Stimulated activated naive CD8-positive, alpha-beta T cell treated with anti-CD3 and anti-CD28 coated beads, Interleukin-15, amount 100 ng/mL, for 72 hours (primary cell): ENCODE results near the gene RNU6-1.
A peak's percentile ranks its signal among the peaks of the same experiment; 100 is the strongest.

ENCODE experiments used
- ATAC-seq: fragments of 150-1000 bp; cut with Tn5 transposase; 2 replicates; pipeline ENCODE4 v1.10.0; 2021; ENCODE audit warnings: mild to moderate bottlenecking, moderate library complexity
- DNase-seq, 2 donors: peaks; one replicate each; pipeline ENCODE4 v3.0.0; 2021 to 2022
- H3K27ac Mint-ChIP-seq, 2 donors: one replicate each; pipeline ENCODE4 v1.8.0; 2022; ENCODE audit warnings: mild to moderate bottlenecking in 2 of 2, mixed read lengths in 2 of 2, moderate library complexity in 2 of 2
- H3K27me3 Mint-ChIP-seq: one replicate; pipeline ENCODE4 v1.8.0; 2022; ENCODE audit warnings: mixed read lengths
- H3K4me1 Mint-ChIP-seq: one replicate; pipeline ENCODE4 v1.8.0; 2022; ENCODE audit warnings: mild to moderate bottlenecking, mixed read lengths
- H3K4me3 Mint-ChIP-seq, 2 donors: one replicate each; pipeline ENCODE4 v1.8.0; 2022; ENCODE audit warnings: mild to moderate bottlenecking in 2 of 2, mixed read lengths in 2 of 2, moderate library complexity in 1 of 2
- H3K9me3 Mint-ChIP-seq, 2 donors: one replicate each; pipeline ENCODE4 v1.8.0; 2022; ENCODE audit warnings: mixed read lengths in 2 of 2

The RNU6-1 gene

DNA sequence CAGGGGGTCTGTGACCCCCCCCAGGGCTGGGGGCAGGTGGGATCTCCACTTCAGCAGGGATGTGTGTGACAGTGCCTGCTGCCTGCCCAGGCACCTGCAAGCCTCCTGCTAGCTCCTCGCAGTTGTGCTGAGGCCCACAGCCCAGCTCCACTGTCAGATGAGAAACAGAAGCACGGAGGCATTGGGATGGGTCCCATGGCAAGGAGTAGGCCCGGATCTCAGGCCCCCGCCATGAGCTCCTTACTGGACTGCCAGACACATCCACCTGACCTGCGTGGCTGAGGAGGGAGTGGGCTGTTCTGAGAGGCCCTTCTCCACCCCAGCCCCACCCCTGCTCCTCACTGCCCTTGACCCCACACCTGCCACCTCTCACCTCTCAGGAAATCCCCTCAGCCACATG, 32.7 kb downstream of the RNU6-1 start:
- H3K27me3 Mint-ChIP-seq = no peaks in the 10 kb centered on the region
- H3K4me1 Mint-ChIP-seq = peaks cover 11% of the 10 kb centered on the region
- ATAC-seq (no peak), DNase-seq (no peak)
- H3K27ac Mint-ChIP-seq = peak overlapping the region in 1 of 2 donors; percentile 3
- no peak overlapping the region for H3K4me3 Mint-ChIP-seq
- no peaks in the 10 kb centered on the region for H3K9me3 Mint-ChIP-seq

DNA sequence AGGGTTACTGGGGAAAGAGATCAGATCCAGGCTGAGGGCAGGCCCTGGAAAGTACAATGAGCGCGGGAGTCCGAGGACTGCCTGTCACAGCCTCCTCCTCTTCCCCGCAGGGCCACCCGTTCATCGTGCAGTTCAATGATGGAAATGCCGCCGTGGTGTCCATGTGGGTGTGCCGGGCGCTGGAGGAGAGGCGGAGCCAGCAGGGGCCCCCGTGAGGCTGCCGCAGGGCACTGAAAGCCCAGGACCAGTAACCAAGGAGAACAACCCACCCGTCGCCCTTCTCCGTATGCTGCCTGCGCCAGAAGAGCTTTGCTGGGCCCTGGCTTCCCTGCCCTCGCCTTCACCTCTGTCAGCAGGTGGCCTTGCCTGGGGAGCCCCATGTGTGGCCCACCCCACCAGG, 33.3 kb downstream of the RNU6-1 start:
- no peak for ATAC-seq
- no peaks in the 10 kb centered on the region for H3K27me3 Mint-ChIP-seq
- no peak for DNase-seq
- no peaks in the 10 kb centered on the region for H3K9me3 Mint-ChIP-seq
- peaks cover 7% of the 10 kb centered on the region for H3K4me1 Mint-ChIP-seq
- H3K27ac Mint-ChIP-seq = peak overlapping the region in 1 of 2 donors; percentile 42
- no peak overlapping the region for H3K4me3 Mint-ChIP-seq

DNA sequence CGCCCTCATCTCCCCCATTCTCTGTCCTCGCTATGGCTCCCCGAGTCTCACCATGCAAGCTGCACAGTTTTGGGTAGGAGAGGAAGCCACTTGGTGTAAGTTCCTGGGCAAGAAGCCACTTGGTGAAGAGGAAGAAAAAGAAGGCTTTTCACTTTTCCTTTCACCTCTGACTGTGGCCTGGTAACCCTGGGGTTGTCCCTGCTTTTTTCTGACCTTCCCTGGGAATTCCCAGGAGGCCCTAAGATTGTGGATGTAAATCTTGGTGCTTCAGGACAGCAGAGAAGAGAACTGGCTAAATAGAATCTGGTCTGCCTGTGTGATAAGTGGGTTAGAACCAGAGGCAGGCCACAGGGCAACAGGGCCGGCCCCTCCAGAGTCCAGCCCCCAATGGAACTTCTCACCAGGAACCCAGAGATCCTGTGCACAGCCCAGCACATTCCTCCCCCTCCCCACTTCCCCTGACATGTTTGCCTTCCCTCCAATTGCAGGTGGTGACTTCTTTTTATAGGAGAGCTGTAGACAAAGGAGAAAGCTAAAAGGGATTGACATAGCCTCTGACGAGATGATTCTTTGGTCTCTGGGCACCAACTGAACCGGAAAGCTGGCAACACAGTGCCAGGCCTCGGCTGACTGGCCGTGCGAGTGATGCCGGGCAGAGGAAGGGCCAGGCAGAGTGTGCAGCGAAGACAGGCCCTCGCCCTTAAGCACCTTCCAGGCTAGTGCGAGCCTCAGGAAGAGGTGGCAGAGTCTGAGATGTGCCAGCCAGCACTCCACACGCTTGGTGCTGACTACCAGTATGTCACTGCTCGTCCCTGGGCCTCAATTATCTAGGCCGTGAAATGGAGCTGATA, 34.0 kb downstream of the RNU6-1 start:
- DNase-seq (no peak), ATAC-seq (no peak)
- Mint-ChIP-seq H3K27me3 (no peaks in the 10 kb centered on the region), H3K9me3 (no peaks in the 10 kb centered on the region), H3K4me3 (no peak overlapping the region), H3K4me1 (peaks cover 7% of the 10 kb centered on the region), H3K27ac (no peak overlapping the region)

DNA sequence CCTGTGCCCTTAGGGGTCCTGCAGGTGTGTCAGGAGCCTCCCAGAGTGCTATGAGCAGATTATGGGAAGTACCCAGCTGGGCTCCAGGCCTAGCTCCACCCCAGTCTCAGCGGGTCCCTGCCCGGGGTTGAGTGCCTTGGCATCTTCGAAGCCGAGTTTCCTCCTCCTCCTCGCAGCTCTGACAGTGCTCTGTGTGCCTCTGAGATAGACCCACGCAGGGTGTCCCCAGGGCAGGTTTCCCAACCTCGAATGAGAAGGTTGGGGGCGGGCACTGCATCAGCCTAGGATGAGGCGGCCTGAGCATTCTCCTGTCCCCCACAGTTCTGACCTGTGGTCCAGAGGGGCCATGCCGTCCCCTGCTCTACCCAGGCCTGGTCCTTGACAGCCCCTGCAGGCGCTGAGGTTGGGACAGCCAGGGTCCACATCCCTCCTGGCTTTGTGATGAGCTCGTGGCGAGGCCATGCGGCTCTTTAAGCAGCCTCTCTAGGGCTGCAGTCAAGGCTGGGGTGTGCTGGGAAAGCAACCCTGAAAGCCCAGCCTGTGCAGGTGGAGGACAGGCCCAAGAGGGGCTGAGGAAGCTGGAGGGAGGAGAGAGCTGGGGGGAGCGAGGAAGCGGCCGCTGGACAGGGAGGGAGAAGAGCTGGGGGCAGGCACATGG, 34.7 kb downstream of the RNU6-1 start:
- no peaks in the 10 kb centered on the region for H3K9me3 Mint-ChIP-seq

DNA sequence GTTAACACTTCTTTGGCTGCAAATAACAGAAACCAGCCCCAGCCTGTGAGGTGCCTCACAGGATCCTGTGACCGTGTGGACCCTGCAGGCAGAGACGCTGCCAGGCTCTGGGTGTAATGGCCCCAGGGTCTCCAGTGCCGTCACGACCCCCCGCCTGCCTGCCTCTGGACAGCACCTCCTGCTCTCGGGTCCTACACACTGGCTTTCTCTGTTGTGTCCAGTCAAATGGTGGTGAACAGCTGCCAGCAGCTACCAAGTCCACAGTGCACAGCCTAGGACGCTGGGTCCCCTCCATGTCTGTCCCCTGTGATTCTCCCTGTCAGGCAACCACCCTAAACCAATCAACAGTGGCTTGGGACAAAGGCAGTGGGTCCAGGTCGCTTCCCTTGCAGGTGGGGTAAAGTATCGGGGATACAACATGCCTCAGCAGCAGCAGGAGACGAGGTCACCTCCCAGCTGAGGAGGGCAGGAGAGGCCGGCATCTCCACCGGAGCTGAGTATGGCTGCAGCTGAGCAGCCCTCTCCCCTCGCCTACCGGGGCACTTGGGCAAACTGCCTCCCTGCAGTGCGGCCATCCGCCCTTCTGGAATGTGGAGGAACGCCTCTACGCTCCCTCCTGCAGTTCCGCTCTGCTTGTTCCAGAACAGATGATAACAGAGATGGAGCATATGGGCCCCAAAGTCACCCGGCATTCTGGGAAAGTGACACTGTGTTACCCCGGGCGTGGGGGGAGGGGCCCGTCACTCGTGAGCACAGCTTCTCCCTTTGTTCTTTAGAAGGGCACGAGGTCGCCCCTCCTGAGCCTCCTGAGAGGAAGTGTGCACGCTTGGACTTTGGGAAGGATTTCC, 35.6 kb downstream of the RNU6-1 start:
- Mint-ChIP-seq H3K4me1 (peaks cover 7% of the 10 kb centered on the region), H3K27ac (no peak overlapping the region), H3K9me3 (no peaks in the 10 kb centered on the region), H3K27me3 (no peaks in the 10 kb centered on the region), H3K4me3 (no peak overlapping the region)
- DNase-seq (no peak), ATAC-seq (no peak)

More for the DNA sequence above, 34.7 kb downstream of the RNU6-1 start:
- ATAC-seq (no peak), DNase-seq (no peak)
- H3K4me3 Mint-ChIP-seq = no peak overlapping the region
- no peaks in the 10 kb centered on the region for H3K27me3 Mint-ChIP-seq
- H3K4me1 Mint-ChIP-seq = peaks cover 7% of the 10 kb centered on the region
- peak overlapping the region in 1 of 2 donors; percentile 76 for H3K27ac Mint-ChIP-seq

DNA sequence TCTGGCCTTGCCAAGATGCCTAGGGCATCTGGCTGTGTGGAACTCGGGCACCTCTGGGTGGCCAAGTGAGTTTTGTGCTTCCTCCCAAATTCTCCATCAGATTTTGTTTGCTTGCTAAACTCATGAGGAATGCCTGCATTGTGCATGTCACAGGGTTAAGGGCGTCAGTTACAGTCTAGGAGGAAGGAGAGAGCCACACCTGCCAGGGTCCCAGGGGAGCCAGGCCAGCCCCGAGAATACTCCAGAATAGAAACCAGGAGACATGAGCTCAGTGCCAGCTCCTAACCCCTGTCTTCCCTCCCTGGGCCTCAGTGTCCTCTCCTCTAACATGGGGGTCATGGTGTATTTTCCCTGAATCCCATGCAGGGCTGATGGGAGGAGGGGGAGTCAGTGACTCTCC, 36.5 kb downstream of the RNU6-1 start:
- no peaks in the 10 kb centered on the region for H3K27me3 Mint-ChIP-seq
- no peak overlapping the region for H3K4me3 Mint-ChIP-seq
- DNase-seq (no peak), ATAC-seq (no peak)
- H3K4me1 Mint-ChIP-seq = peaks cover 7% of the 10 kb centered on the region
- no peaks in the 10 kb centered on the region for H3K9me3 Mint-ChIP-seq
- no peak overlapping the region for H3K27ac Mint-ChIP-seq

DNA sequence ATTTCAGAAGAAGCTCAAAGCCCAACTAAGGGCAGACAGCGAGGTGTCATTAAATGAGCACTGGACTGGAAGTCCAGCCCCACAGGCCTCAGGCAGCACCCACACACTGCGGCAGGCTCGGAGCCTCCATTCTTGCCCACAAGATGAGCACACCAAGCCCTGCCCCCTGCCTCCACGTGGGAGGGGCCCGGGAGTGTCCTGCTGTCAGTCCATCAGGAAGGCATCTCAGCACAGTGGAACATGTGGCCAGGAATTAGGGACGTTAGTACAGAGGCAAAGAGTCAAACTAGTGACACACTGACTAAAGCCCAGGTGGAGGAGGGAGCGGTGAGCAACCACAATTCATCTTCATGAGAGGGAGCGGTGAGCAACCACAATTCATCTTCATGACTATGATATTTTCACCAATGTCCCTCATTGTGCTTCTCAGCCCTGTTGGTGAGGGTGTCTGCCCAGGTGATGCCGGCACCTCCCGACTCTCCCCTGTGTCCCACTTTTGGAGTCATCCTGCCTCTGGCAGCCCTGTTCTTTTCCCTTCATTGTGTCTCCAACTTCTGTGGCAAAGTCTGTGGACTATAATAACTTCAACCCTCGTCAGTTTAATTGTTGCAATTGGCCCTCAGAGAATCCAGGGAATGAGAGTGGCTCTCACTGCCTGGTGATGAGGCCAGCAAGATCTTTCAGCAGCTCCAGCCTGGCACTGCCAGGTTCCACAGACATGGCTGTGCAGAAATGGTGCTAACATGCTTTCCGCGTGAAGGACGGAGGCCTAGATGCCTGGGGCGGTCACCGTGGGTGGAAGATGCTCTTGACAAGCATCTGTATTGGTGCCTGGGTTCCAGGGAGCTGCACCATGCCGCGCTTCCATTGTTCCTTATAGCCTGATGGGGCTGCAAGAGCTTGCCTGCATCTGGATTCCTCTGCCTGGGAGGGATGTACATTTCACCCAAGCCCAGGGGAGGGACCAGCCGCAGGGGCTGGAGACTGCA, 37.6 kb downstream of the RNU6-1 start:
- no peaks in the 10 kb centered on the region for H3K27me3 Mint-ChIP-seq
- no peak overlapping the region for H3K4me3 Mint-ChIP-seq
- no peak overlapping the region for H3K27ac Mint-ChIP-seq
- ATAC-seq (no peak), DNase-seq (no peak)
- no peaks in the 10 kb centered on the region for H3K9me3 Mint-ChIP-seq
- H3K4me1 Mint-ChIP-seq = peaks cover 7% of the 10 kb centered on the region

DNA sequence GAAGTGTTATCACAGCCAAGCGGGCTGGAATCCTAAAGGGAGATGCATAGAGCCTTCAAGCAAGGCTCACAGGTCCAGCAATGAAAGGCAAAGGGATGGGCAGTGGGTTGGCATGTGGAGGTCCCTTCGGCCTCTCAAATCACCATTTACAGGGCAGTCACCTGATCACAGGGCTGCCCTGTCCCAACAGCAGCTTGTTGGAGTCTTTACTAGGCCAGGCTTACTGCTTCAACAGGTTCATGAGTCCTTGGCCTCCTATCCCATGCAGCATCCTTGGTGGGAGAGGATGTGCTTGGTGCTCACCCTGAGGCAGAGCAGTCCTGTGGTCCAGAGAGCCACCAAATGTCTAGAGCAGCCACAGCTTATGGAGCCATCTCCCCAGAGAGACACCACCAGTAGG, 38.7 kb downstream of the RNU6-1 start:
- Mint-ChIP-seq H3K4me3 (no peak overlapping the region), H3K9me3 (peaks cover 0 to 2% of the 10 kb centered on the region in 2 donors), H3K27ac (no peak overlapping the region), H3K4me1 (peaks cover 7% of the 10 kb centered on the region), H3K27me3 (no peaks in the 10 kb centered on the region)
- ATAC-seq (no peak), DNase-seq (no peak)

DNA sequence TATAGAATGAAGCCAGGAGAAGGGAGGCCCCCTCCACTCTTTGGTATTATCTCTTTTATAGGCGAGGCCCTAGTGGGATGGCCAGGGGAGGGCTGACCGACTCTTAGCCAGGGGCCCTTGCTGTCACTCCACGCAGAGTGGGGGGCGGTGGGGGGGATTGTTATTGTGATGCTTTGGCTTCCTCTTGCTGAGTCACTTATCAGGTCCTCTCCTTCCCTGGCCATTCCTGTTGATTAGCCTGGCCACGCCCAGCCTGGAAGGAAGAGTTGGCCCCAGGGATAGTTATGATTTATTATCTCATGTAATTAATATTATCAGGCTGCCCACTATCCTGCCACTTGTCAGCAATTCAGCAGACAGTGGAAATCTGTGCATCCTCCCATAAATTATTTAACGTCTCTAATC, 40.0 kb downstream of the RNU6-1 start:
- no peaks in the 10 kb centered on the region for H3K27me3 Mint-ChIP-seq
- H3K4me1 Mint-ChIP-seq = no peaks in the 10 kb centered on the region
- H3K27ac Mint-ChIP-seq = no peak overlapping the region
- peaks cover 0 to 15% of the 10 kb centered on the region in 2 donors for H3K9me3 Mint-ChIP-seq
- no peak for DNase-seq
- no peak for ATAC-seq
- H3K4me3 Mint-ChIP-seq = no peak overlapping the region

DNA sequence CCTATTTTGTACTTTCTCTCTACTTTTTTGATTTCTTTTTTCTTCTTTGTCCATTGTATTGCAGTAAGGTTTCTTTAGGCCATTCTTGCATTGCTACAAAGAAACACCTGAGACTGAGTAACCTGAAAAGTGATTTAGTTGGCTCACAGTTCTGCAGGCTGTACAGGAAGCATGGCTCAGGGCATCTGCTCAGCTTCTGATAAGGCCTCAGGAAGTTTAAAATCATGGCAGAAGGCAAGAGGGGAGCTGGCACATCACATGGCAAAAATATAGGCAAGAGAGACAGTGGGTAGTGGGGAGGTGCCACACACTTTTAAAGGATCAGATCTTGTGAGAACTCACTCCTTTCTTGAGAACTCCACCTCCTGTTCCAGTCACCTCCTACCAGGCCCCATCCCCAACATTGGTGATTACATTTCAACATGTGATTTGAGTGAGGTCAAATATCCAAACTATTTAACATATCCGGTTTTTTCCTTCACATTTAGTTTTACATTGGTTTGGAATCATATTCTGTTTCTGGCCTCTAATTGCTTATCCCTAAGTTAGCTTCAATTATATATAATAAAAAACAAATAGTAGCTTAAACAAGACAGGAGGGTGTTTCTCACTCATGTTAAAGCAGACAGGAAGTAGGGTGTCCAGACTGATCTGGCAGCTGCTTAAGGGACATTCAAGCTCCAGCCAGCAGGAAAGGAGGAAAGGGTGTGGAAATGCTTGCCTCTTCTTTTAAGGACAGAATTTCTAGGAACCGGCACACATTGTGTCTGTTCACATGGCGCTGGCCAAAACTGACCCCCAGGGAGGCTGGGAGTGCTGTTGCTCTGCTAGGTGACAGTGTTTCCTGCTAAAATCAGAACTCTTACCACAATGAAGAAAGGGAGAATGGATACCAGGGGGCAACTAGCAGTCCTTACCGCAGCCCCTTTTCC, 43.4 kb downstream of the RNU6-1 start:
- no peaks in the 10 kb centered on the region for H3K4me1 Mint-ChIP-seq
- H3K4me3 Mint-ChIP-seq = no peak overlapping the region
- no peaks in the 10 kb centered on the region for H3K27me3 Mint-ChIP-seq
- H3K9me3 Mint-ChIP-seq = peaks cover 0 to 18% of the 10 kb centered on the region in 2 donors
- ATAC-seq (no peak), DNase-seq (no peak)
- H3K27ac Mint-ChIP-seq = no peak overlapping the region

DNA sequence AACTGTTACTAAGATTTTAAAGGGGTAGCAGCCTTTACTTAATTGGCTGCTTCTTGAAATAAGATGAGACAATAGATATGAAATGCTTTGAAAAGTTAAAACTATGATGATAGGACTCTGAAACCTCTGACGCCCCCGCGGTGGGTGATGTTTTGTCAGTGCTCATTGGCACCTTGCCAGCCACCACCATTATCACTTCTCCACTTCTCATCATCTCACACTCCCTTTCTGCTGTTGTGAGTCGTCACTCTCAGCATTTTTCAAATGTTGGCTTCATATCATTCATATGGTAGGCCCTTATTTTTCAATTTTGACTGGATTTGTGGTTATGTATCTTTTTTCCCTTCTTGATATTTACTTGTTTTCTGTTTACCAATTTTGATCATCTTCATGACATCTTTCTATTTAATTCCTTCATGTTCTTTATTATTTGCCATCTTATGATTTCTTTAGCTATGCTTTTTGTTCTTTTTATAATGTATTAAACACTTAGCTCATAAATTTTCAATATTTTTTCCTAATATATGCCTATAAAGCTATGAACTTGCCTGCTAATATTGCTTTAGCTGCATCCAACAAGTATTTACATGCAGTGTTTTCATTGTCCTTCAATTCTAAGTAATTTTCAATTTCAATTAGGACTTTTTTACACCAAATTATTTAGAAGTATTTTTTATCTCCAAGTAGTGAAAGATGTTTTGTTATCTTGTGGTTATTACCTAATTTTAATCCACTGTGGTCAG, 44.8 kb downstream of the RNU6-1 start:
- DNase-seq = peak in 1 of 2 donors; percentile 27
- H3K4me3 Mint-ChIP-seq = no peak overlapping the region
- no peaks in the 10 kb centered on the region for H3K27me3 Mint-ChIP-seq
- peaks cover 0 to 18% of the 10 kb centered on the region in 2 donors for H3K9me3 Mint-ChIP-seq
- no peak for ATAC-seq
- no peaks in the 10 kb centered on the region for H3K4me1 Mint-ChIP-seq
- H3K27ac Mint-ChIP-seq = no peak overlapping the region

DNA sequence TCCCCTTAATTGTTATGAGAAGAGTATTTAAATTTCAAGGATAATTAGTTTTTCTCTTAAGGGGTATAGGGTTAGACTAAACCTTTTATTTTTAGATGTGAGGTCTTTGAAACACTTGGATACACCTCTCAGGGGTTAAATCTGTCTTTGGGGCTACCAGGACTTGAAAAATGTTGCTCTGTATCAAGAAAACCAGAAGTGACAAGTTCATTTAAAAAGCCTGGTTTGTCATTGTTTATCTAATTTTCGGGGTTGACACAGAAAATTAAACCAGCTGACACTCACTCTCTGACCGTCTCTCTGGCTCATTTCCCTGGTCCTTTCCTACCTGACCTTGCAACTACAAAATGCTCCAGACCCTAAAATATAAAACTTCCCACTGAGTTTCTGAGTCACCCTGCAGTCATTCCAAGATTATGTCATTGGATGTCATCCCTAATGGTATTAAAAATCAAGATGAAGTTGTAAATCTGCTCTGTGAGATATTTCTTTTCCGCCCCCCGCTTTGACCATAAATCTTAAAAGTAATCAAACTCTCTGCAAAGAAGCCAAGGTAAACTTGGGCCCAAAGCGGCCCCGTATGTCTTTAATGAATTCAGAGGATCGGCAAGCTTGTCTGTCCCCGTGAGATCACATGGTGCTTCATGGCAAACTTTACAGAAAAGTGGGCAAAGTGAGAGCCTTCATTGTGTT, 47.4 kb downstream of the RNU6-1 start:
- no peak for DNase-seq
- no peak overlapping the region for H3K4me3 Mint-ChIP-seq
- no peak for ATAC-seq
- no peak overlapping the region for H3K27ac Mint-ChIP-seq
- H3K27me3 Mint-ChIP-seq = no peaks in the 10 kb centered on the region
- H3K4me1 Mint-ChIP-seq = no peaks in the 10 kb centered on the region
- H3K9me3 Mint-ChIP-seq = peaks cover 0 to 18% of the 10 kb centered on the region in 2 donors
